WTC11 (cell line): Measurements from ENCODE around the gene BMS1. TPM values are rescaled to one million over a fixed set of nuclear protein-coding genes. Genes with fewer than 3 reads are reported as not detected.
A peak's percentile ranks its signal among the peaks of the same experiment; 100 is the strongest.

Experiments used
- ATAC-seq: fragments of 200-7000 bp; cut with Tn5 transposase; 2 replicates; pipeline ENCODE4 v1.10.0; 2021; ENCODE audit warnings: mild to moderate bottlenecking, moderate library complexity
- CTCF ChIA-PET: fragments of 300-600 bp; sonication (Branson Sonifier 250); formaldehyde crosslinking; loops from one replicate; lab custom pipeline; 2021; ENCODE audit warnings: antibody characterized with exemption; lab: Charles Lee
- POLR2A ChIA-PET: fragments of 350-600 bp; sonication (Branson Sonifier 250); formaldehyde crosslinking; loops from one replicate; lab custom pipeline; 2021; ENCODE audit warnings: antibody characterized with exemption; lab: Charles Lee
- DNase-seq: peaks from one replicate; pipeline ENCODE4 v3.0.0; 2021; ENCODE audit warnings: low spot score
- H3K27ac Mint-ChIP-seq: 2 replicates; pipeline ENCODE4 v1.8.0; 2021; ENCODE audit warnings: mixed read lengths
- H3K27me3 Mint-ChIP-seq: 2 replicates; pipeline ENCODE4 v1.8.0; 2021; ENCODE audit warnings: low read depth, mild to moderate bottlenecking, moderate library complexity, mixed read lengths
- H3K36me3 Mint-ChIP-seq: 2 replicates; pipeline ENCODE4 v1.8.0; 2021; ENCODE audit warnings: mixed read lengths
- H3K4me1 Mint-ChIP-seq: 2 replicates; pipeline ENCODE4 v1.8.0; 2022; ENCODE audit warnings: mixed read lengths
- H3K4me3 Mint-ChIP-seq: 2 replicates; pipeline ENCODE4 v1.8.0; 2021; ENCODE audit warnings: mild to moderate bottlenecking, moderate library complexity, mixed read lengths
- H3K9me3 Mint-ChIP-seq: 2 replicates; pipeline ENCODE4 v1.8.0; 2021; ENCODE audit warnings: mixed read lengths
- GABPB1 ChIP-seq: sonication (generic); formaldehyde crosslinking; IDR thresholded peaks from 2 replicates; pipeline ENCODE4 v1.8.1; 2023; ENCODE audit warnings: mild to moderate bottlenecking, missing genetic modification reagents
- GRHL2 ChIP-seq: fragments of 250-450 bp; sonication (Bioruptor Pico); IDR thresholded peaks from 2 replicates; pipeline ENCODE4 v1.8.0; 2022; ENCODE audit warnings: mild to moderate bottlenecking, moderate library complexity; ENCODE audit not compliant: insufficient replicate concordance, severe bottlenecking
- IRF1 ChIP-seq: sonication (generic); formaldehyde crosslinking; IDR thresholded peaks from 2 replicates; pipeline ENCODE4 v1.8.0; 2023; ENCODE audit warnings: missing genetic modification reagents
- KAT7 ChIP-seq: sonication (generic); formaldehyde crosslinking; IDR thresholded peaks from 2 replicates; pipeline ENCODE4 v1.8.1; 2023; ENCODE audit warnings: missing genetic modification reagents, mild to moderate bottlenecking, borderline replicate concordance
- NFATC4 ChIP-seq: fragments of 250-450 bp; sonication (Bioruptor Pico); IDR thresholded peaks from 2 replicates; pipeline ENCODE4 v1.9.0; 2021; ENCODE audit warnings: mild to moderate bottlenecking
- NR2C2 ChIP-seq: sonication (generic); formaldehyde crosslinking; IDR thresholded peaks from 2 replicates; pipeline ENCODE4 v1.8.0; 2022; ENCODE audit warnings: mild to moderate bottlenecking, missing genetic modification reagents
- RORB ChIP-seq: fragments of 250-450 bp; sonication (Bioruptor Pico); IDR thresholded peaks from 2 replicates; pipeline ENCODE4 v1.9.0; 2021; ENCODE audit warnings: mild to moderate bottlenecking
- SP1 ChIP-seq: sonication (generic); formaldehyde crosslinking; conservative IDR thresholded peaks from 2 replicates; pipeline ENCODE4 v1.8.1; 2022; ENCODE audit warnings: missing genetic modification reagents
- ZNF121 ChIP-seq: sonication (generic); formaldehyde crosslinking; IDR thresholded peaks from 2 replicates; pipeline ENCODE4 v1.8.0; 2023; ENCODE audit warnings: missing genetic modification reagents
- total RNA-seq: library from RNA; stranded (reverse); gene quantifications from 3 replicates; pipeline ENCODE4 v1.2.3, GENCODE V29; 2021
- TF ChIP-seq, protein P1 (sequence below): fragments of 250-450 bp; sonication (Bioruptor Pico); IDR thresholded peaks from 2 replicates; pipeline ENCODE4 v1.9.0; 2021; ENCODE audit warnings: mild to moderate bottlenecking
- TF ChIP-seq, protein P2 (sequence below): sonication (generic); formaldehyde crosslinking; IDR thresholded peaks from 2 replicates; pipeline ENCODE4 v1.8.0; 2022; ENCODE audit warnings: mild to moderate bottlenecking, missing genetic modification reagents
- TF ChIP-seq, protein P3 (sequence below): fragments of 250-450 bp; sonication (Bioruptor Pico); IDR thresholded peaks from 2 replicates; pipeline ENCODE4 v1.9.0; 2021; ENCODE audit warnings: mild to moderate bottlenecking, borderline replicate concordance
- TF ChIP-seq, protein P4 (sequence below): sonication (generic); formaldehyde crosslinking; IDR thresholded peaks from 2 replicates; pipeline ENCODE4 v1.8.0; 2022; ENCODE audit warnings: mild to moderate bottlenecking, missing genetic modification reagents
- TF ChIP-seq, protein P5 (sequence below): sonication (generic); formaldehyde crosslinking; IDR thresholded peaks from 2 replicates; pipeline ENCODE4 v1.8.1; 2023; ENCODE audit warnings: mild to moderate bottlenecking, missing genetic modification reagents
- TF ChIP-seq, protein P6 (sequence below): sonication (generic); formaldehyde crosslinking; IDR thresholded peaks from 2 replicates; pipeline ENCODE4 v1.8.1; 2023; ENCODE audit warnings: mild to moderate bottlenecking, missing genetic modification reagents, borderline replicate concordance
- TF ChIP-seq, protein P7 (sequence below): sonication (generic); formaldehyde crosslinking; IDR thresholded peaks from 2 replicates; pipeline ENCODE4 v1.8.0; 2022; ENCODE audit warnings: mild to moderate bottlenecking, missing genetic modification reagents

The BMS1 gene
- total RNA-seq, 1 experiment from 2014 or later, result 37.7 TPM

GRCh38 chr10:42783181-42783549, 570 bp downstream of the BMS1 start:
- DNase-seq, result no peak
- H3K4me3 Mint-ChIP-seq, result peak overlapping the region; percentile 95
- H3K36me3 Mint-ChIP-seq, result peaks cover 28% of the 10 kb centered on the region
- POLR2A ChIA-PET, result interaction anchor here (1.1 to 1.3 kb wide), 2 partner anchors 30 to 53 kb away, joined by 3 to 8 read pairs; no protein-coding TSS in a partner anchor
- CTCF ChIA-PET, result interaction anchor here (2.1 to 3.0 kb wide), 2 partner anchors 30 to 44 kb away, joined by 8 to 27 read pairs; no protein-coding TSS in a partner anchor
- H3K4me1 Mint-ChIP-seq, result no peaks in the 10 kb centered on the region
- peaks cover 29% of the 10 kb centered on the region for H3K27me3 Mint-ChIP-seq
- H3K9me3 Mint-ChIP-seq, result no peaks in the 10 kb centered on the region
- peak overlapping the region; percentile 93 for H3K27ac Mint-ChIP-seq
- no peak for TF ChIP-seq NFATC4 (CRISPR knock-in tag)
- TF ChIP-seq, protein P1, sequence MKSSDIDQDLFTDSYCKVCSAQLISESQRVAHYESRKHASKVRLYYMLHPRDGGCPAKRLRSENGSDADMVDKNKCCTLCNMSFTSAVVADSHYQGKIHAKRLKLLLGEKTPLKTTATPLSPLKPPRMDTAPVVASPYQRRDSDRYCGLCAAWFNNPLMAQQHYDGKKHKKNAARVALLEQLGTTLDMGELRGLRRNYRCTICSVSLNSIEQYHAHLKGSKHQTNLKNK (CRISPR knock-in tag), result no peak
- TF ChIP-seq, protein P2, sequence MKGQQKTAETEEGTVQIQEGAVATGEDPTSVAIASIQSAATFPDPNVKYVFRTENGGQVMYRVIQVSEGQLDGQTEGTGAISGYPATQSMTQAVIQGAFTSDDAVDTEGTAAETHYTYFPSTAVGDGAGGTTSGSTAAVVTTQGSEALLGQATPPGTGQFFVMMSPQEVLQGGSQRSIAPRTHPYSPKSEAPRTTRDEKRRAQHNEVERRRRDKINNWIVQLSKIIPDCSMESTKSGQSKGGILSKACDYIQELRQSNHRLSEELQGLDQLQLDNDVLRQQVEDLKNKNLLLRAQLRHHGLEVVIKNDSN (CRISPR knock-in tag), result no peak
- no peak for ATAC-seq

GRCh38 chr10:42785759-42786158, 3.2 kb downstream of the BMS1 start:
- Mint-ChIP-seq H3K9me3 (no peaks in the 10 kb centered on the region), H3K4me3 (no peak overlapping the region), H3K36me3 (peaks cover 46% of the 10 kb centered on the region), H3K4me1 (no peaks in the 10 kb centered on the region), H3K27ac (no peak overlapping the region), H3K27me3 (peaks cover 5% of the 10 kb centered on the region)
- POLR2A ChIA-PET, result no interaction called here
- ATAC-seq (no peak), DNase-seq (no peak)
- no peak for TF ChIP-seq GRHL2 (CRISPR knock-in tag)
- TF ChIP-seq, protein P3, sequence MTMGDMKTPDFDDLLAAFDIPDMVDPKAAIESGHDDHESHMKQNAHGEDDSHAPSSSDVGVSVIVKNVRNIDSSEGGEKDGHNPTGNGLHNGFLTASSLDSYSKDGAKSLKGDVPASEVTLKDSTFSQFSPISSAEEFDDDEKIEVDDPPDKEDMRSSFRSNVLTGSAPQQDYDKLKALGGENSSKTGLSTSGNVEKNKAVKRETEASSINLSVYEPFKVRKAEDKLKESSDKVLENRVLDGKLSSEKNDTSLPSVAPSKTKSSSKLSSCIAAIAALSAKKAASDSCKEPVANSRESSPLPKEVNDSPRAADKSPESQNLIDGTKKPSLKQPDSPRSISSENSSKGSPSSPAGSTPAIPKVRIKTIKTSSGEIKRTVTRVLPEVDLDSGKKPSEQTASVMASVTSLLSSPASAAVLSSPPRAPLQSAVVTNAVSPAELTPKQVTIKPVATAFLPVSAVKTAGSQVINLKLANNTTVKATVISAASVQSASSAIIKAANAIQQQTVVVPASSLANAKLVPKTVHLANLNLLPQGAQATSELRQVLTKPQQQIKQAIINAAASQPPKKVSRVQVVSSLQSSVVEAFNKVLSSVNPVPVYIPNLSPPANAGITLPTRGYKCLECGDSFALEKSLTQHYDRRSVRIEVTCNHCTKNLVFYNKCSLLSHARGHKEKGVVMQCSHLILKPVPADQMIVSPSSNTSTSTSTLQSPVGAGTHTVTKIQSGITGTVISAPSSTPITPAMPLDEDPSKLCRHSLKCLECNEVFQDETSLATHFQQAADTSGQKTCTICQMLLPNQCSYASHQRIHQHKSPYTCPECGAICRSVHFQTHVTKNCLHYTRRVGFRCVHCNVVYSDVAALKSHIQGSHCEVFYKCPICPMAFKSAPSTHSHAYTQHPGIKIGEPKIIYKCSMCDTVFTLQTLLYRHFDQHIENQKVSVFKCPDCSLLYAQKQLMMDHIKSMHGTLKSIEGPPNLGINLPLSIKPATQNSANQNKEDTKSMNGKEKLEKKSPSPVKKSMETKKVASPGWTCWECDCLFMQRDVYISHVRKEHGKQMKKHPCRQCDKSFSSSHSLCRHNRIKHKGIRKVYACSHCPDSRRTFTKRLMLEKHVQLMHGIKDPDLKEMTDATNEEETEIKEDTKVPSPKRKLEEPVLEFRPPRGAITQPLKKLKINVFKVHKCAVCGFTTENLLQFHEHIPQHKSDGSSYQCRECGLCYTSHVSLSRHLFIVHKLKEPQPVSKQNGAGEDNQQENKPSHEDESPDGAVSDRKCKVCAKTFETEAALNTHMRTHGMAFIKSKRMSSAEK, result no peak
- TF ChIP-seq NR2C2 (CRISPR knock-in tag), result no peak
- no peak for TF ChIP-seq IRF1 (CRISPR knock-in tag)
- no peak for TF ChIP-seq RORB (CRISPR knock-in tag)
- TF ChIP-seq, protein P4, sequence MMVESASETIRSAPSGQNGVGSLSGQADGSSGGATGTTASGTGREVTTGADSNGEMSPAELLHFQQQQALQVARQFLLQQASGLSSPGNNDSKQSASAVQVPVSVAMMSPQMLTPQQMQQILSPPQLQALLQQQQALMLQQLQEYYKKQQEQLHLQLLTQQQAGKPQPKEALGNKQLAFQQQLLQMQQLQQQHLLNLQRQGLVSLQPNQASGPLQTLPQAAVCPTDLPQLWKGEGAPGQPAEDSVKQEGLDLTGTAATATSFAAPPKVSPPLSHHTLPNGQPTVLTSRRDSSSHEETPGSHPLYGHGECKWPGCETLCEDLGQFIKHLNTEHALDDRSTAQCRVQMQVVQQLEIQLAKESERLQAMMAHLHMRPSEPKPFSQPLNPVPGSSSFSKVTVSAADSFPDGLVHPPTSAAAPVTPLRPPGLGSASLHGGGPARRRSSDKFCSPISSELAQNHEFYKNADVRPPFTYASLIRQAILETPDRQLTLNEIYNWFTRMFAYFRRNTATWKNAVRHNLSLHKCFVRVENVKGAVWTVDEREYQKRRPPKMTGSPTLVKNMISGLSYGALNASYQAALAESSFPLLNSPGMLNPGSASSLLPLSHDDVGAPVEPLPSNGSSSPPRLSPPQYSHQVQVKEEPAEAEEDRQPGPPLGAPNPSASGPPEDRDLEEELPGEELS (CRISPR knock-in tag), result no peak
- CTCF ChIA-PET, result interaction anchor here (1.0 kb wide), 1 partner anchor 14 kb away, joined by 3 read pairs; no protein-coding TSS in a partner anchor

- DNase-seq (no peak), ATAC-seq (no peak)
- ChIA-PET POLR2A (no interaction called here), CTCF (no interaction called here)
- Mint-ChIP-seq H3K4me3 (no peak overlapping the region), H3K27ac (no peak overlapping the region), H3K27me3 (no peaks in the 10 kb centered on the region), H3K9me3 (no peaks in the 10 kb centered on the region), H3K4me1 (no peaks in the 10 kb centered on the region), H3K36me3 (peaks cover 83% of the 10 kb centered on the region)
- TF ChIP-seq, protein P5, sequence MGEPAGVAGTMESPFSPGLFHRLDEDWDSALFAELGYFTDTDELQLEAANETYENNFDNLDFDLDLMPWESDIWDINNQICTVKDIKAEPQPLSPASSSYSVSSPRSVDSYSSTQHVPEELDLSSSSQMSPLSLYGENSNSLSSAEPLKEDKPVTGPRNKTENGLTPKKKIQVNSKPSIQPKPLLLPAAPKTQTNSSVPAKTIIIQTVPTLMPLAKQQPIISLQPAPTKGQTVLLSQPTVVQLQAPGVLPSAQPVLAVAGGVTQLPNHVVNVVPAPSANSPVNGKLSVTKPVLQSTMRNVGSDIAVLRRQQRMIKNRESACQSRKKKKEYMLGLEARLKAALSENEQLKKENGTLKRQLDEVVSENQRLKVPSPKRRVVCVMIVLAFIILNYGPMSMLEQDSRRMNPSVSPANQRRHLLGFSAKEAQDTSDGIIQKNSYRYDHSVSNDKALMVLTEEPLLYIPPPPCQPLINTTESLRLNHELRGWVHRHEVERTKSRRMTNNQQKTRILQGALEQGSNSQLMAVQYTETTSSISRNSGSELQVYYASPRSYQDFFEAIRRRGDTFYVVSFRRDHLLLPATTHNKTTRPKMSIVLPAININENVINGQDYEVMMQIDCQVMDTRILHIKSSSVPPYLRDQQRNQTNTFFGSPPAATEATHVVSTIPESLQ, result no peak
- TF ChIP-seq KAT7 (CRISPR knock-in tag), result no peak
- TF ChIP-seq ZNF121, result no peak
- TF ChIP-seq, protein P6, sequence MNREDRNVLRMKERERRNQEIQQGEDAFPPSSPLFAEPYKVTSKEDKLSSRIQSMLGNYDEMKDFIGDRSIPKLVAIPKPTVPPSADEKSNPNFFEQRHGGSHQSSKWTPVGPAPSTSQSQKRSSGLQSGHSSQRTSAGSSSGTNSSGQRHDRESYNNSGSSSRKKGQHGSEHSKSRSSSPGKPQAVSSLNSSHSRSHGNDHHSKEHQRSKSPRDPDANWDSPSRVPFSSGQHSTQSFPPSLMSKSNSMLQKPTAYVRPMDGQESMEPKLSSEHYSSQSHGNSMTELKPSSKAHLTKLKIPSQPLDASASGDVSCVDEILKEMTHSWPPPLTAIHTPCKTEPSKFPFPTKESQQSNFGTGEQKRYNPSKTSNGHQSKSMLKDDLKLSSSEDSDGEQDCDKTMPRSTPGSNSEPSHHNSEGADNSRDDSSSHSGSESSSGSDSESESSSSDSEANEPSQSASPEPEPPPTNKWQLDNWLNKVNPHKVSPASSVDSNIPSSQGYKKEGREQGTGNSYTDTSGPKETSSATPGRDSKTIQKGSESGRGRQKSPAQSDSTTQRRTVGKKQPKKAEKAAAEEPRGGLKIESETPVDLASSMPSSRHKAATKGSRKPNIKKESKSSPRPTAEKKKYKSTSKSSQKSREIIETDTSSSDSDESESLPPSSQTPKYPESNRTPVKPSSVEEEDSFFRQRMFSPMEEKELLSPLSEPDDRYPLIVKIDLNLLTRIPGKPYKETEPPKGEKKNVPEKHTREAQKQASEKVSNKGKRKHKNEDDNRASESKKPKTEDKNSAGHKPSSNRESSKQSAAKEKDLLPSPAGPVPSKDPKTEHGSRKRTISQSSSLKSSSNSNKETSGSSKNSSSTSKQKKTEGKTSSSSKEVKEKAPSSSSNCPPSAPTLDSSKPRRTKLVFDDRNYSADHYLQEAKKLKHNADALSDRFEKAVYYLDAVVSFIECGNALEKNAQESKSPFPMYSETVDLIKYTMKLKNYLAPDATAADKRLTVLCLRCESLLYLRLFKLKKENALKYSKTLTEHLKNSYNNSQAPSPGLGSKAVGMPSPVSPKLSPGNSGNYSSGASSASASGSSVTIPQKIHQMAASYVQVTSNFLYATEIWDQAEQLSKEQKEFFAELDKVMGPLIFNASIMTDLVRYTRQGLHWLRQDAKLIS (CRISPR knock-in tag), result no peak
- TF ChIP-seq SP1 (CRISPR knock-in tag), result no peak
- TF ChIP-seq, protein P7, sequence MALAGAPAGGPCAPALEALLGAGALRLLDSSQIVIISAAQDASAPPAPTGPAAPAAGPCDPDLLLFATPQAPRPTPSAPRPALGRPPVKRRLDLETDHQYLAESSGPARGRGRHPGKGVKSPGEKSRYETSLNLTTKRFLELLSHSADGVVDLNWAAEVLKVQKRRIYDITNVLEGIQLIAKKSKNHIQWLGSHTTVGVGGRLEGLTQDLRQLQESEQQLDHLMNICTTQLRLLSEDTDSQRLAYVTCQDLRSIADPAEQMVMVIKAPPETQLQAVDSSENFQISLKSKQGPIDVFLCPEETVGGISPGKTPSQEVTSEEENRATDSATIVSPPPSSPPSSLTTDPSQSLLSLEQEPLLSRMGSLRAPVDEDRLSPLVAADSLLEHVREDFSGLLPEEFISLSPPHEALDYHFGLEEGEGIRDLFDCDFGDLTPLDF (CRISPR knock-in tag), result no peak
- TF ChIP-seq GABPB1 (CRISPR knock-in tag), result no peak
These were observed 8.2 kb downstream of the BMS1 start for GRCh38 chr10:42790835-42791234.
